HepG2 (cell line): ENCODE results near the gene TBC1D22A. TPM values are rescaled to one million over a fixed set of nuclear protein-coding genes. Genes with fewer than 3 reads are reported as not detected.

Source experiments
- HMG20B ChIP-seq: conservative IDR thresholded peaks from 2 replicates; pipeline ENCODE4 v1.6.1; 2016; ENCODE audit warnings: missing genetic modification reagents, missing compliant biosample characterization
- IRX3 ChIP-seq: sonication (generic); formaldehyde crosslinking; IDR thresholded peaks from 2 replicates; pipeline ENCODE4 v1.8.1; 2023; ENCODE audit warnings: mild to moderate bottlenecking, low read depth, missing genetic modification reagents, borderline replicate concordance
- MED8 ChIP-seq: sonication (generic); formaldehyde crosslinking; IDR thresholded peaks from 2 replicates; pipeline ENCODE4 v1.8.1; 2023; ENCODE audit warnings: mild to moderate bottlenecking, missing genetic modification reagents; ENCODE audit not compliant: insufficient replicate concordance
- PLRG1 ChIP-seq: fragments of 450-650 bp; conservative IDR thresholded peaks from 2 replicates; pipeline ENCODE4 v1.6.1; 2016
- SATB2 ChIP-seq: sonication (generic); formaldehyde crosslinking; IDR thresholded peaks from 2 replicates; pipeline ENCODE4 v1.5.0; 2020; ENCODE audit warnings: missing genetic modification reagents
- THYN1 ChIP-seq: sonication (generic); formaldehyde crosslinking; IDR thresholded peaks from 2 replicates; pipeline ENCODE4 v1.8.1; 2023; ENCODE audit warnings: low read depth, mild to moderate bottlenecking, moderate library complexity, missing genetic modification reagents, borderline replicate concordance
- ZNF782 ChIP-seq: sonication (generic); formaldehyde crosslinking; IDR thresholded peaks from 2 replicates; pipeline ENCODE4 v1.4.0; 2020; ENCODE audit warnings: missing genetic modification reagents, mild to moderate bottlenecking, borderline replicate concordance
- ZNF850 ChIP-seq: sonication (generic); formaldehyde crosslinking; conservative IDR thresholded peaks from 2 replicates; pipeline ENCODE4 v1.9.0; 2021; ENCODE audit warnings: mild to moderate bottlenecking, missing genetic modification reagents
- polyA plus RNA-seq, 8 experiments: library from polyadenylated mRNA; depleted of rRNA in 3 of 8; stranded (reverse) in 7 of 8; unstranded in 1 of 8; fragments of >200 nt; fragmentation: Illumina TruSeq in 4 of 8; extraction: Trizol in 4 of 8; gene quantifications; 2 replicates each; pipeline versions ENCODE4 v1.2.1 to v1.2.3, GENCODE V29; 2011 to 2016; ENCODE audit warnings: low read depth in 4 of 8, missing spikeins in 1 of 8, mixed read lengths in 1 of 8; ENCODE audit not compliant: insufficient read depth in 1 of 8
- total RNA-seq, 5 experiments: library from RNA; depleted of rRNA; stranded (reverse); fragments of >200 nt; fragmentation: Illumina TruSeq; extraction: Trizol; gene quantifications; 2 replicates each; pipeline ENCODE4 v1.2.3, GENCODE V29; 2016; ENCODE audit warnings: low read depth in 1 of 5
- TF ChIP-seq, protein P1 (sequence below): IDR thresholded peaks from 2 replicates; pipeline ENCODE4 v1.6.1; 2016; ENCODE audit warnings: low read depth, borderline replicate concordance
- TF ChIP-seq, protein P2 (sequence below): sonication (generic); formaldehyde crosslinking; IDR thresholded peaks from 2 replicates; pipeline ENCODE4 v1.4.0; 2020; ENCODE audit warnings: missing genetic modification reagents
- TF ChIP-seq, protein P3 (sequence below): sonication (generic); formaldehyde crosslinking; IDR thresholded peaks from 2 replicates; pipeline ENCODE4 v1.4.0; 2020; ENCODE audit warnings: missing genetic modification reagents
- TF ChIP-seq, protein P4 (sequence below): fragments of 450-650 bp; IDR thresholded peaks from 2 replicates; pipeline ENCODE4 v1.6.1; 2017; ENCODE audit warnings: mild to moderate bottlenecking

TBC1D22A gene
- total and polyA plus RNA-seq, 2 of the 13 experiments (the other 11 are each of a cell fraction or from before 2014, with no cell fraction given): 17.3 to 18.0 TPM

DNA sequence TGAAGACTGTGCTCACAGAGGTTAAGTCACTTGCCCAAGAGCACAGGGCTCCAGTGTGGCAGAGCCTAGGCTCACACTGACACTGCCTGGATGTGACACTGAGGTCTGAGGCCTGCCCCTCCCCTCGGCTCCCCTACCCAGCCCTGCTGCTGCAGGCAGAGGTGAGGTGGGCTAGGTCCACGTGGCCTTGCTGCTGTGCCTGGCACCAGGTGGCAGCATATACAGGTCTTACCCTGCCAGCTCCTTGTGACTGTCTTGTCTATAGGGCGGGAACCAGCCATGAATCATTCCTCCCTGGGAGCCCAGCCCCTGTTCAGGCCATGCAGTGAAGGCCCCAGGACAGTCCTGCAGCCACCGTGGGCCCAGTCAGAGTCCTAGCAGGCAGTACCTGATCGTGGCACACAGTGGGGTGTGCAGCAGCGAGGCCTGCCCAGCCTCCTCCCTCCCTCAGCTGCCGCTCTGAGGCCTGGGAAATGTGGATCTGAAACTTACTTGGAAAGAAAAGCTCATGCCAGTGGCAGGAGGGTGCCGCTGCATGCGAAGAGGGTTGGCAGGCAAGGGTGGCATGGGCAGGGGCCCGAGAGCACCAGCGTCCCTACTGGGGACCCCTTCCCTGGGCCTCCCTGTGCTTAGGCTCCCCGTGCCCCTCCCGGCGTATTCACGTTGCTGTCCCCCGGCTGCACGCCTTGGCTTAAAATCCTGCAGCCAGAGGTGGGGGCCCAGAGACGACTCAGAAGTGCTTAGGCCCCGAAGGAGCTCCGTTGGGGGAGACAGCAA is 23.2 kb upstream of the TBC1D22A start (continued):
- TF ChIP-seq ZNF782 (CRISPR knock-in tag): no peak
- TF ChIP-seq ZNF850: no peak
- TF ChIP-seq PLRG1: no peak
- TF ChIP-seq HMG20B (CRISPR knock-in tag): no peak
- no peak for TF ChIP-seq IRX3 (CRISPR knock-in tag)
- no peak for TF ChIP-seq THYN1 (CRISPR knock-in tag)
- TF ChIP-seq, protein P1, sequence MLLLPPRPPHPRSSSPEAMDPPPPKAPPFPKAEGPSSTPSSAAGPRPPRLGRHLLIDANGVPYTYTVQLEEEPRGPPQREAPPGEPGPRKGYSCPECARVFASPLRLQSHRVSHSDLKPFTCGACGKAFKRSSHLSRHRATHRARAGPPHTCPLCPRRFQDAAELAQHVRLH (CRISPR knock-in tag): no peak
- TF ChIP-seq, protein P2, sequence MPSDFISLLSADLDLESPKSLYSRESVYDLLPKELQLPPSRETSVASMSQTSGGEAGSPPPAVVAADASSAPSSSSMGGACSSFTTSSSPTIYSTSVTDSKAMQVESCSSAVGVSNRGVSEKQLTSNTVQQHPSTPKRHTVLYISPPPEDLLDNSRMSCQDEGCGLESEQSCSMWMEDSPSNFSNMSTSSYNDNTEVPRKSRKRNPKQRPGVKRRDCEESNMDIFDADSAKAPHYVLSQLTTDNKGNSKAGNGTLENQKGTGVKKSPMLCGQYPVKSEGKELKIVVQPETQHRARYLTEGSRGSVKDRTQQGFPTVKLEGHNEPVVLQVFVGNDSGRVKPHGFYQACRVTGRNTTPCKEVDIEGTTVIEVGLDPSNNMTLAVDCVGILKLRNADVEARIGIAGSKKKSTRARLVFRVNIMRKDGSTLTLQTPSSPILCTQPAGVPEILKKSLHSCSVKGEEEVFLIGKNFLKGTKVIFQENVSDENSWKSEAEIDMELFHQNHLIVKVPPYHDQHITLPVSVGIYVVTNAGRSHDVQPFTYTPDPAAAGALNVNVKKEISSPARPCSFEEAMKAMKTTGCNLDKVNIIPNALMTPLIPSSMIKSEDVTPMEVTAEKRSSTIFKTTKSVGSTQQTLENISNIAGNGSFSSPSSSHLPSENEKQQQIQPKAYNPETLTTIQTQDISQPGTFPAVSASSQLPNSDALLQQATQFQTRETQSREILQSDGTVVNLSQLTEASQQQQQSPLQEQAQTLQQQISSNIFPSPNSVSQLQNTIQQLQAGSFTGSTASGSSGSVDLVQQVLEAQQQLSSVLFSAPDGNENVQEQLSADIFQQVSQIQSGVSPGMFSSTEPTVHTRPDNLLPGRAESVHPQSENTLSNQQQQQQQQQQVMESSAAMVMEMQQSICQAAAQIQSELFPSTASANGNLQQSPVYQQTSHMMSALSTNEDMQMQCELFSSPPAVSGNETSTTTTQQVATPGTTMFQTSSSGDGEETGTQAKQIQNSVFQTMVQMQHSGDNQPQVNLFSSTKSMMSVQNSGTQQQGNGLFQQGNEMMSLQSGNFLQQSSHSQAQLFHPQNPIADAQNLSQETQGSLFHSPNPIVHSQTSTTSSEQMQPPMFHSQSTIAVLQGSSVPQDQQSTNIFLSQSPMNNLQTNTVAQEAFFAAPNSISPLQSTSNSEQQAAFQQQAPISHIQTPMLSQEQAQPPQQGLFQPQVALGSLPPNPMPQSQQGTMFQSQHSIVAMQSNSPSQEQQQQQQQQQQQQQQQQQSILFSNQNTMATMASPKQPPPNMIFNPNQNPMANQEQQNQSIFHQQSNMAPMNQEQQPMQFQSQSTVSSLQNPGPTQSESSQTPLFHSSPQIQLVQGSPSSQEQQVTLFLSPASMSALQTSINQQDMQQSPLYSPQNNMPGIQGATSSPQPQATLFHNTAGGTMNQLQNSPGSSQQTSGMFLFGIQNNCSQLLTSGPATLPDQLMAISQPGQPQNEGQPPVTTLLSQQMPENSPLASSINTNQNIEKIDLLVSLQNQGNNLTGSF (CRISPR knock-in tag): no peak
- TF ChIP-seq MED8 (CRISPR knock-in tag): no peak
- TF ChIP-seq, protein P3, sequence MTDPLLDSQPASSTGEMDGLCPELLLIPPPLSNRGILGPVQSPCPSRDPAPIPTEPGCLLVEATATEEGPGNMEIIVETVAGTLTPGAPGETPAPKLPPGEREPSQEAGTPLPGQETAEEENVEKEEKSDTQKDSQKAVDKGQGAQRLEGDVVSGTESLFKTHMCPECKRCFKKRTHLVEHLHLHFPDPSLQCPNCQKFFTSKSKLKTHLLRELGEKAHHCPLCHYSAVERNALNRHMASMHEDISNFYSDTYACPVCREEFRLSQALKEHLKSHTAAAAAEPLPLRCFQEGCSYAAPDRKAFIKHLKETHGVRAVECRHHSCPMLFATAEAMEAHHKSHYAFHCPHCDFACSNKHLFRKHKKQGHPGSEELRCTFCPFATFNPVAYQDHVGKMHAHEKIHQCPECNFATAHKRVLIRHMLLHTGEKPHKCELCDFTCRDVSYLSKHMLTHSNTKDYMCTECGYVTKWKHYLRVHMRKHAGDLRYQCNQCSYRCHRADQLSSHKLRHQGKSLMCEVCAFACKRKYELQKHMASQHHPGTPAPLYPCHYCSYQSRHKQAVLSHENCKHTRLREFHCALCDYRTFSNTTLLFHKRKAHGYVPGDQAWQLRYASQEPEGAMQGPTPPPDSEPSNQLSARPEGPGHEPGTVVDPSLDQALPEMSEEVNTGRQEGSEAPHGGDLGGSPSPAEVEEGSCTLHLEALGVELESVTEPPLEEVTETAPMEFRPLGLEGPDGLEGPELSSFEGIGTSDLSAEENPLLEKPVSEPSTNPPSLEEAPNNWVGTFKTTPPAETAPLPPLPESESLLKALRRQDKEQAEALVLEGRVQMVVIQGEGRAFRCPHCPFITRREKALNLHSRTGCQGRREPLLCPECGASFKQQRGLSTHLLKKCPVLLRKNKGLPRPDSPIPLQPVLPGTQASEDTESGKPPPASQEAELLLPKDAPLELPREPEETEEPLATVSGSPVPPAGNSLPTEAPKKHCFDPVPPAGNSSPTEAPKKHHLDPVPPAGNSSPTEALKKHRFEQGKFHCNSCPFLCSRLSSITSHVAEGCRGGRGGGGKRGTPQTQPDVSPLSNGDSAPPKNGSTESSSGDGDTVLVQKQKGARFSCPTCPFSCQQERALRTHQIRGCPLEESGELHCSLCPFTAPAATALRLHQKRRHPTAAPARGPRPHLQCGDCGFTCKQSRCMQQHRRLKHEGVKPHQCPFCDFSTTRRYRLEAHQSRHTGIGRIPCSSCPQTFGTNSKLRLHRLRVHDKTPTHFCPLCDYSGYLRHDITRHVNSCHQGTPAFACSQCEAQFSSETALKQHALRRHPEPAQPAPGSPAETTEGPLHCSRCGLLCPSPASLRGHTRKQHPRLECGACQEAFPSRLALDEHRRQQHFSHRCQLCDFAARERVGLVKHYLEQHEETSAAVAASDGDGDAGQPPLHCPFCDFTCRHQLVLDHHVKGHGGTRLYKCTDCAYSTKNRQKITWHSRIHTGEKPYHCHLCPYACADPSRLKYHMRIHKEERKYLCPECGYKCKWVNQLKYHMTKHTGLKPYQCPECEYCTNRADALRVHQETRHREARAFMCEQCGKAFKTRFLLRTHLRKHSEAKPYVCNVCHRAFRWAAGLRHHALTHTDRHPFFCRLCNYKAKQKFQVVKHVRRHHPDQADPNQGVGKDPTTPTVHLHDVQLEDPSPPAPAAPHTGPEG (CRISPR knock-in tag): no peak
- TF ChIP-seq, protein P4, sequence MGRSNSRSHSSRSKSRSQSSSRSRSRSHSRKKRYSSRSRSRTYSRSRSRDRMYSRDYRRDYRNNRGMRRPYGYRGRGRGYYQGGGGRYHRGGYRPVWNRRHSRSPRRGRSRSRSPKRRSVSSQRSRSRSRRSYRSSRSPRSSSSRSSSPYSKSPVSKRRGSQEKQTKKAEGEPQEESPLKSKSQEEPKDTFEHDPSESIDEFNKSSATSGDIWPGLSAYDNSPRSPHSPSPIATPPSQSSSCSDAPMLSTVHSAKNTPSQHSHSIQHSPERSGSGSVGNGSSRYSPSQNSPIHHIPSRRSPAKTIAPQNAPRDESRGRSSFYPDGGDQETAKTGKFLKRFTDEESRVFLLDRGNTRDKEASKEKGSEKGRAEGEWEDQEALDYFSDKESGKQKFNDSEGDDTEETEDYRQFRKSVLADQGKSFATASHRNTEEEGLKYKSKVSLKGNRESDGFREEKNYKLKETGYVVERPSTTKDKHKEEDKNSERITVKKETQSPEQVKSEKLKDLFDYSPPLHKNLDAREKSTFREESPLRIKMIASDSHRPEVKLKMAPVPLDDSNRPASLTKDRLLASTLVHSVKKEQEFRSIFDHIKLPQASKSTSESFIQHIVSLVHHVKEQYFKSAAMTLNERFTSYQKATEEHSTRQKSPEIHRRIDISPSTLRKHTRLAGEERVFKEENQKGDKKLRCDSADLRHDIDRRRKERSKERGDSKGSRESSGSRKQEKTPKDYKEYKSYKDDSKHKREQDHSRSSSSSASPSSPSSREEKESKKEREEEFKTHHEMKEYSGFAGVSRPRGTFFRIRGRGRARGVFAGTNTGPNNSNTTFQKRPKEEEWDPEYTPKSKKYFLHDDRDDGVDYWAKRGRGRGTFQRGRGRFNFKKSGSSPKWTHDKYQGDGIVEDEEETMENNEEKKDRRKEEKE: no peak
- TF ChIP-seq SATB2: no peak
